CD4-positive, alpha-beta T cell (primary cell): ENCODE data around the gene RBMS3. TPM values are rescaled to one million over a fixed set of nuclear protein-coding genes. Genes with fewer than 3 reads are reported as not detected.

ENCODE experiments used
- ATAC-seq: fragments of 200-7000 bp; cut with Tn5 transposase; one replicate; pipeline ENCODE4 v1.10.0; 2022; ENCODE audit warnings: mild to moderate bottlenecking; ENCODE audit not compliant: poor library complexity
- CTCF ChIA-PET: fragments of 350-600 bp; sonication (Branson Sonifier 250); formaldehyde crosslinking; loops from one replicate; lab custom pipeline; 2021; ENCODE audit warnings: antibody characterized with exemption, inconsistent platforms; lab: Charles Lee
- POLR2A ChIA-PET: fragments of 350-600 bp; sonication (Branson Sonifier 250); formaldehyde crosslinking; loops from one replicate; lab custom pipeline; 2021; ENCODE audit warnings: antibody characterized with exemption, inconsistent platforms; lab: Charles Lee
- DNase-seq, 14 experiments: peaks; one replicate each; pipeline ENCODE4 v3.0.0-alpha.2; 2013 to 2020; ENCODE audit warnings: mixed read lengths in 2 of 14
- H3K27ac ChIP-seq, 2 donors: one replicate each; pipeline versions ENCODE4 v1.5.1 to v1.7.0; 2013; ENCODE audit warnings: low read length in 2 of 2, low read depth in 1 of 2, mild to moderate bottlenecking in 1 of 2
- H3K27me3 ChIP-seq, 2 experiments: 1 replicate in 1 of 2; 2 replicates in 1 of 2; pipeline versions ENCODE4 v1.6.1 to v1.7.0; 2013; ENCODE audit warnings: low read length in 2 of 2, control low read depth in 1 of 2, mild to moderate bottlenecking in 1 of 2, moderate library complexity in 1 of 2; ENCODE audit not compliant: insufficient read depth in 2 of 2, control insufficient read depth in 1 of 2
- H3K36me3 ChIP-seq: one replicate; pipeline ENCODE4 v1.6.1; 2013; ENCODE audit warnings: low read length, control low read depth; ENCODE audit not compliant: insufficient read depth
- H3K4me1 ChIP-seq: one replicate; pipeline ENCODE4 v1.6.1; 2013; ENCODE audit warnings: low read length, control low read depth; ENCODE audit not compliant: insufficient read depth
- H3K4me3 ChIP-seq: one replicate; pipeline ENCODE4 v1.5.1; 2013; ENCODE audit warnings: mild to moderate bottlenecking, low read length, moderate library complexity
- H3K9me3 ChIP-seq, 2 experiments: 1 replicate in 1 of 2; 2 replicates in 1 of 2; pipeline versions ENCODE4 v1.6.1 to v1.7.0; 2013; ENCODE audit warnings: low read length in 2 of 2, mild to moderate bottlenecking in 2 of 2, control low read depth in 1 of 2, moderate library complexity in 1 of 2; ENCODE audit not compliant: control insufficient read depth in 1 of 2, insufficient read depth in 1 of 2
- H3K27ac Mint-ChIP-seq: one replicate; pipeline ENCODE4 v1.8.0; 2020; ENCODE audit warnings: mixed read lengths
- H3K27me3 Mint-ChIP-seq: one replicate; pipeline ENCODE4 v1.8.0; 2021; ENCODE audit warnings: mixed read lengths
- H3K36me3 Mint-ChIP-seq: one replicate; pipeline ENCODE4 v1.8.0; 2021; ENCODE audit warnings: low read depth, mixed read lengths
- H3K4me1 Mint-ChIP-seq: one replicate; pipeline ENCODE4 v1.8.0; 2021; ENCODE audit warnings: low read depth, mixed read lengths
- H3K4me3 Mint-ChIP-seq: one replicate; pipeline ENCODE4 v1.8.0; 2020; ENCODE audit warnings: mild to moderate bottlenecking, mixed read lengths
- H3K9me3 Mint-ChIP-seq: one replicate; pipeline ENCODE4 v1.8.0; 2020; ENCODE audit warnings: mixed read lengths
- CTCF ChIP-seq: fragments of 200-600 bp; IDR thresholded peaks from one replicate; pipeline ENCODE4 v1.8.0; 2022; ENCODE audit warnings: antibody characterized with exemption, mild to moderate bottlenecking
- intact Hi-C, 2 experiments: fragments of 100-400 bp; cut with DNase I in 1 of 2; cut with micrococcal nuclease in 1 of 2; formaldehyde crosslinking; loops; one replicate each; pipeline versions ENCODE4 v1.15.1 to v1.9.0; 2023 to 2025; cut with DNase I, micrococcal nuclease
- total RNA-seq, 174 experiments: library from RNA in 2 of 174; stranded (reverse) in 2 of 174; gene quantifications; one replicate each; pipeline ENCODE4 v1.2.3 and lab custom pipeline; 2021 to 2026

The RBMS3 gene
- total RNA-seq, 2 experiments from 2014 or later, result 1.6 to 1.7 TPM

GRCh38 chr3:29906906-29907305 lies 626.0 kb downstream of the RBMS3 start:
- Histone ChIP-seq H3K36me3 (no peaks in the 10 kb centered on the region), H3K4me3 (no peak overlapping the region), H3K4me1 (no peaks in the 10 kb centered on the region), H3K9me3 (no peaks in the 10 kb centered on the region), H3K27me3 (peaks cover 0 to 4% of the 10 kb centered on the region in 2 experiments), H3K27ac (no peak overlapping the region)
- H3K27ac Mint-ChIP-seq, result no peak overlapping the region
- ATAC-seq (no peak), DNase-seq (no peak)
- no peaks in the 10 kb centered on the region for H3K36me3 Mint-ChIP-seq
- intact Hi-C loops, result no loop called here
- H3K4me1 Mint-ChIP-seq, result no peaks in the 10 kb centered on the region
- H3K27me3 Mint-ChIP-seq, result peaks cover 8% of the 10 kb centered on the region
- no peak for TF ChIP-seq CTCF
- ChIA-PET POLR2A (no interaction called here), CTCF (no interaction called here)
- no peak overlapping the region for H3K4me3 Mint-ChIP-seq
- H3K9me3 Mint-ChIP-seq, result no peaks in the 10 kb centered on the region

GRCh38 chr3:29912600-29913288 lies 631.9 kb downstream of the RBMS3 start:
- H3K4me3 Mint-ChIP-seq, result no peak overlapping the region
- CTCF ChIA-PET, result no interaction called here
- Histone ChIP-seq H3K27me3 (peaks cover 0 to 4% of the 10 kb centered on the region in 2 experiments), H3K36me3 (no peaks in the 10 kb centered on the region), H3K9me3 (no peaks in the 10 kb centered on the region), H3K27ac (no peak overlapping the region), H3K4me1 (no peaks in the 10 kb centered on the region), H3K4me3 (no peak overlapping the region)
- no peak for TF ChIP-seq CTCF
- no peaks in the 10 kb centered on the region for H3K4me1 Mint-ChIP-seq
- no peak overlapping the region for H3K27ac Mint-ChIP-seq
- H3K27me3 Mint-ChIP-seq, result peaks cover 16% of the 10 kb centered on the region
- H3K36me3 Mint-ChIP-seq, result no peaks in the 10 kb centered on the region
- no peaks in the 10 kb centered on the region for H3K9me3 Mint-ChIP-seq
- no peak for ATAC-seq
- DNase-seq, result no peak
- intact Hi-C loops, result no loop called here
- POLR2A ChIA-PET, result no interaction called here

GRCh38 chr3:29914861-29915524 lies 634.1 kb downstream of the RBMS3 start:
- CTCF ChIA-PET, result no interaction called here
- POLR2A ChIA-PET, result no interaction called here

More at GRCh38 chr3:29914861-29915524, 634.1 kb downstream of the RBMS3 start:
- Histone ChIP-seq H3K4me1 (no peaks in the 10 kb centered on the region), H3K4me3 (no peak overlapping the region), H3K27ac (no peak overlapping the region), H3K36me3 (no peaks in the 10 kb centered on the region), H3K9me3 (no peaks in the 10 kb centered on the region), H3K27me3 (peaks cover 0 to 4% of the 10 kb centered on the region in 2 experiments)
- ATAC-seq (no peak), DNase-seq (no peak)
- no peak overlapping the region for H3K27ac Mint-ChIP-seq
- no peak overlapping the region for H3K4me3 Mint-ChIP-seq
- no peaks in the 10 kb centered on the region for H3K4me1 Mint-ChIP-seq
- no peaks in the 10 kb centered on the region for H3K36me3 Mint-ChIP-seq
- TF ChIP-seq CTCF, result no peak
- intact Hi-C loops, result no loop called here
- no peaks in the 10 kb centered on the region for H3K9me3 Mint-ChIP-seq
- H3K27me3 Mint-ChIP-seq, result peaks cover 24% of the 10 kb centered on the region
